GM12891 (cell line): ENCODE measurements around the gene CTTN.

Experiments used
- DNase-seq: peaks from one replicate; pipeline ENCODE4 v3.0.0; 2011; ENCODE audit warnings: low spot score; ENCODE audit not compliant: insufficient read length
- FAIRE-seq: peaks from 2 replicates; lab custom pipeline; 2011; peaks lifted over from hg19 to GRCh38; lab: Jason Lieb, UNC
- PAX5 ChIP-seq: IDR thresholded peaks from 2 replicates; pipeline ENCODE4 v1.6.1; 2011; ENCODE audit warnings: low read length, moderate library complexity, mild to moderate bottlenecking; ENCODE audit not compliant: insufficient read depth, severe bottlenecking
- POLR2A ChIP-seq: IDR thresholded peaks from 2 replicates; pipeline ENCODE4 v1.6.1; 2011; ENCODE audit warnings: low read depth, low read length, control low read depth
- POLR2AphosphoS5 ChIP-seq: IDR thresholded peaks from 2 replicates; pipeline ENCODE4 v1.6.1; 2011; ENCODE audit warnings: low read depth, low read length, control low read depth
- POU2F2 ChIP-seq: IDR thresholded peaks from 2 replicates; pipeline ENCODE4 v1.6.1; 2011; ENCODE audit warnings: low read depth, mild to moderate bottlenecking, control low read depth, low read length, moderate library complexity
- SPI1 ChIP-seq: IDR thresholded peaks from 2 replicates; pipeline ENCODE4 v1.6.1; 2011; ENCODE audit warnings: low read depth, low read length, control low read depth
- TAF1 ChIP-seq: IDR thresholded peaks from 2 replicates; pipeline ENCODE4 v1.6.1; 2011; ENCODE audit warnings: low read depth, low read length, control low read depth

CTTN gene

GRCh38 chr11:70415642-70416395 is 17.5 kb downstream of the CTTN start:
- no peak for DNase-seq
- no peak for TF ChIP-seq POLR2AphosphoS5
- no peak for TF ChIP-seq SPI1
- TF ChIP-seq POLR2A = no peak
- no peak for TF ChIP-seq PAX5
- no peak for TF ChIP-seq POU2F2
- TF ChIP-seq TAF1 = no peak
- FAIRE-seq = no peak

GRCh38 chr11:70416881-70417280 is 18.6 kb downstream of the CTTN start:
- no peak for FAIRE-seq
- TF ChIP-seq POLR2A = no peak
- no peak for TF ChIP-seq SPI1
- TF ChIP-seq TAF1 = no peak
- TF ChIP-seq PAX5 = no peak
- no peak for TF ChIP-seq POLR2AphosphoS5
- TF ChIP-seq POU2F2 = no peak
- no peak for DNase-seq

- no peak for DNase-seq
- no peak for TF ChIP-seq PAX5
- TF ChIP-seq SPI1 = no peak
- no peak for TF ChIP-seq TAF1
- no peak for TF ChIP-seq POLR2AphosphoS5
- no peak for TF ChIP-seq POU2F2
- TF ChIP-seq POLR2A = no peak
- no peak for FAIRE-seq
These were observed 19.8 kb downstream of the CTTN start for GRCh38 chr11:70418130-70418529.

- FAIRE-seq (no peak), DNase-seq (no peak)
- TF ChIP-seq TAF1 = no peak
- TF ChIP-seq POU2F2 = no peak
- TF ChIP-seq SPI1 = no peak
- TF ChIP-seq POLR2A = no peak
- TF ChIP-seq POLR2AphosphoS5 = no peak
- no peak for TF ChIP-seq PAX5
These were observed 21.1 kb downstream of the CTTN start for GRCh38 chr11:70419307-70420007.

- TF ChIP-seq PAX5 (no peak), SPI1 (no peak), POLR2AphosphoS5 (no peak), TAF1 (no peak), POU2F2 (no peak), POLR2A (no peak)
- FAIRE-seq = peak; percentile 50
- no peak for DNase-seq
These were observed 21.7 kb downstream of the CTTN start for GRCh38 chr11:70420008-70420464.

GRCh38 chr11:70420496-70420895 is 22.2 kb downstream of the CTTN start:
- FAIRE-seq (no peak), DNase-seq (no peak)
- TF ChIP-seq POU2F2 = no peak
- TF ChIP-seq TAF1 = no peak
- TF ChIP-seq SPI1 = no peak
- TF ChIP-seq POLR2A = no peak
- no peak for TF ChIP-seq POLR2AphosphoS5
- no peak for TF ChIP-seq PAX5

GRCh38 chr11:70421123-70421522 is 22.8 kb downstream of the CTTN start:
- DNase-seq = no peak
- FAIRE-seq = no peak
- TF ChIP-seq POLR2A = no peak
- no peak for TF ChIP-seq PAX5
- no peak for TF ChIP-seq POU2F2
- TF ChIP-seq TAF1 = no peak
- TF ChIP-seq SPI1 = no peak
- TF ChIP-seq POLR2AphosphoS5 = no peak

GRCh38 chr11:70422692-70423522 is 24.6 kb downstream of the CTTN start:
- TF ChIP-seq POLR2AphosphoS5 = no peak
- TF ChIP-seq POU2F2 = no peak
- TF ChIP-seq TAF1 = no peak
- TF ChIP-seq POLR2A = no peak
- no peak for FAIRE-seq
- DNase-seq = no peak
